ENCODE measurements around the gene MACF1. TPM values are rescaled to one million over a fixed set of nuclear protein-coding genes. Genes with fewer than 3 reads are reported as not detected.

Gene MACF1
- total RNA-seq, 2 donors from 2014 or later: 214 to 251 TPM

DNA sequence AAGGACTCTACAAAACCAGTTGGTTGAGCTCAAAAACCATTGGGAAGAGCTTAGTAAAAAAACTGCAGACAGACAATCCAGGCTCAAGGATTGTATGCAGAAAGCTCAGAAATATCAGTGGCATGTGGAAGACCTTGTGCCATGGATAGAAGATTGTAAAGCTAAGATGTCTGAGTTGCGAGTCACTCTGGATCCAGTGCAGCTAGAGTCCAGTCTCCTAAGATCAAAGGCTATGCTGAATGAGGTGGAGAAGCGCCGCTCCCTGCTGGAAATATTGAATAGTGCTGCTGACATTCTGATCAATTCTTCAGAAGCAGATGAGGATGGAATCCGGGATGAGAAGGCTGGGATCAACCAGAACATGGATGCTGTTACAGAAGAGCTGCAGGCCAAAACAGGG is 183.0 kb downstream of the MACF1 start:
- H3K4me3 Mint-ChIP-seq: no peak overlapping the region

DNA sequence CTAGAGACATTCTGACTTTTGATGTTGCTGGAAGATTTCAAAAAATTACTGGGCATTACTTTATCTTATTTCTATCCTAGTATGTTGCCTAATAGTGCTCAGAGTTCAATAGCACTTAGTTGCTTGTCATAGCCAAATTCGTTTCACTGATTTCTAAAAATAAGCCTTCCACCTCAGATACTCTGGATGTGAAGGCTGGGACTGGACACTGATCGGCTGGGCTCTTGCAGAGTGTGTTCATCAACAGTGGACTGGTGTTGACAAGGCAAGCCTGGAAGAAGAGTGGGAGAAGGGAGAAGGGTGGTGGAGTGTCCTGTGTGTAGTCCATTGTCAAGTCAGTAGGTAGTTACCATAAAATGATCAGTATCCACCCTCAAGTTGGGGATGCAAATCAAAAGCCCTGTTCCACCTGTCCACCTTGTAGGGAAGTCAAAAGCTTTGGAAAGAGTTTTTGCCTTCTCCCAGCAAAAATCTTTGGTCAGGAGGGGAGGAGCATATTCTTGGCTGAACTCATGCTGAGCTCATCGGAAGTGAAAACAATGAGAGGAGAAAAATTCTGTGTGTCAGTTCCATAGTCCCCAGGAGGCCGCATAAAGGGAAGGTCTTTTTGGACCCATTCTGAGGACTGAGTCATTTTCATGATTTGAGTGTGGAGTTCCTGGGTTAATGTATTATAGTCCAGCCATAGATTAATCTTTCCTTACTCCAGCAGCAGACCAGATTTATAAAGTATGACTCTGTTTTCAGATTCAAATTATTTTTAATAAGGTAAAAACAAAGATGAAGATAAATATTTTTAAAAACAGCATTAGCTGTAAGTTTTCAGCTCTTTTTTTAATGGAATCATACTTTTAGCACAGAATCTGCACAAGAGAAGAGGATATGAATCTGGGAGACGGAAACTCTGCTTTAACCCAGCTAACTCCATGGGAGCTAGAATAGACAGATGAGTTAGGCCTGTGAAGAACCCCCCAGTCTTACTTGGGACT is 187.5 kb downstream of the MACF1 start:
- H3K4me3 Mint-ChIP-seq: peak overlapping the region; percentile 11
- TF ChIP-seq, protein P1, sequence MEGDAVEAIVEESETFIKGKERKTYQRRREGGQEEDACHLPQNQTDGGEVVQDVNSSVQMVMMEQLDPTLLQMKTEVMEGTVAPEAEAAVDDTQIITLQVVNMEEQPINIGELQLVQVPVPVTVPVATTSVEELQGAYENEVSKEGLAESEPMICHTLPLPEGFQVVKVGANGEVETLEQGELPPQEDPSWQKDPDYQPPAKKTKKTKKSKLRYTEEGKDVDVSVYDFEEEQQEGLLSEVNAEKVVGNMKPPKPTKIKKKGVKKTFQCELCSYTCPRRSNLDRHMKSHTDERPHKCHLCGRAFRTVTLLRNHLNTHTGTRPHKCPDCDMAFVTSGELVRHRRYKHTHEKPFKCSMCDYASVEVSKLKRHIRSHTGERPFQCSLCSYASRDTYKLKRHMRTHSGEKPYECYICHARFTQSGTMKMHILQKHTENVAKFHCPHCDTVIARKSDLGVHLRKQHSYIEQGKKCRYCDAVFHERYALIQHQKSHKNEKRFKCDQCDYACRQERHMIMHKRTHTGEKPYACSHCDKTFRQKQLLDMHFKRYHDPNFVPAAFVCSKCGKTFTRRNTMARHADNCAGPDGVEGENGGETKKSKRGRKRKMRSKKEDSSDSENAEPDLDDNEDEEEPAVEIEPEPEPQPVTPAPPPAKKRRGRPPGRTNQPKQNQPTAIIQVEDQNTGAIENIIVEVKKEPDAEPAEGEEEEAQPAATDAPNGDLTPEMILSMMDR (conservative IDR thresholded peaks at IDR 0.05): no peak
- Histone ChIP-seq H3K9ac (ENCODE audit: extremely low read depth, low read length, poor library complexity, severe bottlenecking) (no peak overlapping the region), H3K27ac (ENCODE audit: low read depth, low read length) (peak overlapping the region; percentile 34), H3K4me1 (ENCODE audit: control insufficient read depth, insufficient read depth, low read length) (peaks cover 31% of the 10 kb centered on the region), H3K27me3 (ENCODE audit: control insufficient read depth, insufficient read depth, low read length, poor library complexity, severe bottlenecking) (no peaks in the 10 kb centered on the region), H3K36me3 (ENCODE audit: control insufficient read depth, insufficient read depth, low read length) (peaks cover 25% of the 10 kb centered on the region), H3K9me3 (ENCODE audit: control insufficient read depth, low read length) (no peaks in the 10 kb centered on the region), H3K4me3 (ENCODE audit: low read length) (no peak overlapping the region)
- H3K27me3 Mint-ChIP-seq (ENCODE audit: insufficient read depth): no peaks in the 10 kb centered on the region
- DNase-seq: no peak
- no peaks in the 10 kb centered on the region for H3K9me3 Mint-ChIP-seq
- peaks cover 57% of the 10 kb centered on the region for H3K4me1 Mint-ChIP-seq
- peak overlapping the region; percentile 73 for H3K27ac Mint-ChIP-seq
- H3K36me3 Mint-ChIP-seq (ENCODE audit: low read depth): peaks cover 28% of the 10 kb centered on the region
- WGBS, 2 experiments (ENCODE audit: insufficient coverage in 1 of 2, insufficient read length in 1 of 2): 67 to 79% methylated on average over 3 to 5 of the region's 5 CpGs

More for the DNA sequence above, 183.0 kb downstream of the MACF1 start:
- no peak overlapping the region for H3K27ac ChIP-seq (ENCODE audit: low read depth, low read length)
- no peak overlapping the region for H3K27ac Mint-ChIP-seq
- no peak overlapping the region for H3K4me3 ChIP-seq (ENCODE audit: low read length)
- WGBS, 2 experiments (ENCODE audit: insufficient coverage in 1 of 2, insufficient read length in 1 of 2): 91% methylated on average over 4 of the region's 4 CpGs
- TF ChIP-seq, protein P1 (conservative IDR thresholded peaks at IDR 0.05): peak; percentile 38
- DNase-seq: no peak
- H3K27me3 Mint-ChIP-seq (ENCODE audit: insufficient read depth): no peaks in the 10 kb centered on the region
- peaks cover 59% of the 10 kb centered on the region for H3K36me3 Mint-ChIP-seq (ENCODE audit: low read depth)
- H3K4me1 ChIP-seq (ENCODE audit: control insufficient read depth, insufficient read depth, low read length): peaks cover 8% of the 10 kb centered on the region
- peaks cover 14% of the 10 kb centered on the region for H3K4me1 Mint-ChIP-seq
- no peaks in the 10 kb centered on the region for H3K9me3 ChIP-seq (ENCODE audit: control insufficient read depth, low read length)
- H3K9me3 Mint-ChIP-seq: no peaks in the 10 kb centered on the region
- H3K27me3 ChIP-seq (ENCODE audit: control insufficient read depth, insufficient read depth, low read length, poor library complexity, severe bottlenecking): no peaks in the 10 kb centered on the region
- peaks cover 43% of the 10 kb centered on the region for H3K36me3 ChIP-seq (ENCODE audit: control insufficient read depth, insufficient read depth, low read length)
- H3K9ac ChIP-seq (ENCODE audit: extremely low read depth, low read length, poor library complexity, severe bottlenecking): no peak overlapping the region

DNA sequence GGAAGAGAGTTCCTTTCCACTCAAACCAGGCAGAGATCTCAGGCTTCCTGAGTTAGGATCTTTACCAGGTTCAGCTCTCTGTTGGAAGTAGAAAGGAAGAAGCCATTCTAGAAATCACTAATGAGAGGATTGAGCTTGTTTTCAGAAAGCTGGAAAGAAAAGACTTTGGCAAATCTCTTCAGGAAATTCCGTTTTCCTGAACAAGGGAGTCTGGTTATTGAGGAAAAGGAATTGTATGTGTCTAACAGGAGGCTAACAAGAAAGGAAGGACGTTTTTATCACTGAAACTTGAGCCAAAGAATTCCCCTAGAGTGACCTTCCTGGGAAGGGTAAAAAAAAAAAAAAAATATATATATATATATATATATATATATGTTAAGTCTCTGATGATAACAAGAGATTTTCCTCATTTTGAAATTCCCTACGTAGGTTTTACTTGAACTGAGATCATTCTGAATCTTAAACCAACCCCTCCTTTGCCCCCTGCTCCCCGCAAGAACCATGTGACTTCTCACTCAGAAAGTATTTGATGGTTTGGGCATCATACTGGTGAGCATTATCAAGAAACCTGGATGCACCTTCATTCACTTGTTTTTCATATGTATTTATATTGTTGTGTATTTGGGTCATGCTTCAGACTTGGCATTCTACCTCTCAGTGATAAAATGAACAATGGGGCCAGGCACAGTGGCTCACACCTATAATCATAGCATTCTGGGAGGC is 188.5 kb downstream of the MACF1 start:
- peaks cover 18% of the 10 kb centered on the region for H3K36me3 Mint-ChIP-seq (ENCODE audit: low read depth)
- H3K4me3 Mint-ChIP-seq: no peak overlapping the region
- no peaks in the 10 kb centered on the region for H3K9me3 Mint-ChIP-seq
- Histone ChIP-seq H3K9ac (ENCODE audit: extremely low read depth, low read length, poor library complexity, severe bottlenecking) (no peak overlapping the region), H3K9me3 (ENCODE audit: control insufficient read depth, low read length) (no peaks in the 10 kb centered on the region), H3K27ac (ENCODE audit: low read depth, low read length) (no peak overlapping the region), H3K4me3 (ENCODE audit: low read length) (peak overlapping the region; percentile 4), H3K27me3 (ENCODE audit: control insufficient read depth, insufficient read depth, low read length, poor library complexity, severe bottlenecking) (no peaks in the 10 kb centered on the region), H3K4me1 (ENCODE audit: control insufficient read depth, insufficient read depth, low read length) (peaks cover 38% of the 10 kb centered on the region), H3K36me3 (ENCODE audit: control insufficient read depth, insufficient read depth, low read length) (peaks cover 15% of the 10 kb centered on the region)
- H3K27me3 Mint-ChIP-seq (ENCODE audit: insufficient read depth): no peaks in the 10 kb centered on the region
- TF ChIP-seq, protein P1 (conservative IDR thresholded peaks at IDR 0.05): no peak
- DNase-seq: no peak
- H3K4me1 Mint-ChIP-seq: peaks cover 62% of the 10 kb centered on the region
- 70 to 100% methylated on average over 1 to 4 of the region's 4 CpGs for WGBS, 2 experiments (ENCODE audit: insufficient coverage in 1 of 2, insufficient read length in 1 of 2)
- H3K27ac Mint-ChIP-seq: peak overlapping the region; percentile 78
